ENCODE data around the gene GADD45GIP1. TPM values are rescaled to one million over a fixed set of nuclear protein-coding genes. Genes with fewer than 3 reads are reported as not detected.

The GADD45GIP1 gene
- total and polyA plus RNA-seq, 10 of the 15 experiments (the other 5 are each of a cell fraction or from before 2014, with no cell fraction given) = 5.1 to 136 (median 30.1) TPM

DNA sequence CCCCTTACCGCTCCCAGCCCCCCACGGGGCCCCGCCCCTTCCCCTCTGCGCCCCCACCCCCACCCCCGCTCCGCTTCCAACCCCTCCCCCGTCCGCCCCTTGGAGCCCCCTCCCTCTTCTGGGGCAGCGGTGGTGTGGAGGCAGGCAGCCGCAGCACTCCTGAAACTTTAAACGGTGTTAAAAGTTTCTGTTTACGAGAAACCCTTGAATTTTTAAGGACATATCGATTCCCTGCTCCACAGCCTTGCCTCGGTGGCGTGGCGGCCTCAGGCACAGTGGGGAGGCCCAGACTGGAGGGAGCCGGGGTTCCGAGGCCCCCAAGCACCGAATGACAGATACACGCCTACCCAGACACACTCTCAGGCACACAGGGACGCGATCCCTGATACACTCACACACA lies 33.4 kb upstream of the GADD45GIP1 start:
- ATAC-seq = no peak
- H2AFZ ChIP-seq (ENCODE audit: control insufficient read depth, low read depth, low read length) = no peak overlapping the region
- in situ Hi-C loops (cut with MboI) = no loop called here
- 51% methylated on average over 12 of the region's 22 CpGs for WGBS (ENCODE audit: insufficient coverage, insufficient replicate concordance, low lambda C conversion rate, missing lambda C conversion rate)
- DNase-seq (ENCODE audit: low read depth, low spot score) = no peak
- no peak overlapping the region for H3K27ac ChIP-seq (ENCODE audit: control insufficient read depth, insufficient read depth)
- ChIA-PET CTCF (no interaction called here), SMC1A (ENCODE audit: uncharacterized antibody, unreplicated experiment) (no interaction called here), POLR2A (no interaction called here), RAD21 (ENCODE audit: unreplicated experiment) (no interaction called here)
- no peak overlapping the region for H3K4me3 ChIP-seq
- intact Hi-C loops (cut with micrococcal nuclease; ENCODE audit: unreplicated experiment) = no loop called here
- no peak for TF ChIP-seq GABPA (IDR thresholded peaks at IDR 0.05; ENCODE audit: low read depth)
- no peak for TF ChIP-seq MTA3 (IDR thresholded peaks at IDR 0.05; ENCODE audit: borderline replicate concordance, low read length)
- no peak for TF ChIP-seq HCFC1 (IDR thresholded peaks at IDR 0.05; ENCODE audit: low read length)
- TF ChIP-seq CBX5 (IDR thresholded peaks at IDR 0.05; ENCODE audit: low read depth) = no peak
- H4K20me1 ChIP-seq (ENCODE audit: control insufficient read depth, insufficient read depth) = no peaks in the 10 kb centered on the region
- no peaks in the 10 kb centered on the region for H3K9me3 ChIP-seq (replicated peaks; ENCODE audit: control insufficient read depth, insufficient read depth, low read length)
- H3K9ac ChIP-seq (ENCODE audit: control insufficient read depth, insufficient read depth, low read length) = no peak overlapping the region
- BruUV-seq (replicated peaks) = no TSS peak
- no peaks in the 10 kb centered on the region for H3K4me1 ChIP-seq (ENCODE audit: control insufficient read depth, insufficient read depth, low read length)
- no peak for FAIRE-seq
- no peak overlapping the region for H3K4me2 ChIP-seq (ENCODE audit: control insufficient read depth, insufficient read depth)
- H3K36me3 ChIP-seq (ENCODE audit: control insufficient read depth in 2 of 2, insufficient read depth in 2 of 2, low read length in 1 of 2) = no peaks in the 10 kb centered on the region
- H3K79me2 ChIP-seq (ENCODE audit: control insufficient read depth, insufficient read depth, low read length) = no peaks in the 10 kb centered on the region
- peaks cover 4 to 6% of the 10 kb centered on the region in 2 experiments; a peak in 3 of 4 replicates for H3K27me3 ChIP-seq (replicated peaks in 1 of 2; ENCODE audit: control insufficient read depth in 2 of 2, insufficient read depth in 2 of 2, low read length in 1 of 2)

DNA sequence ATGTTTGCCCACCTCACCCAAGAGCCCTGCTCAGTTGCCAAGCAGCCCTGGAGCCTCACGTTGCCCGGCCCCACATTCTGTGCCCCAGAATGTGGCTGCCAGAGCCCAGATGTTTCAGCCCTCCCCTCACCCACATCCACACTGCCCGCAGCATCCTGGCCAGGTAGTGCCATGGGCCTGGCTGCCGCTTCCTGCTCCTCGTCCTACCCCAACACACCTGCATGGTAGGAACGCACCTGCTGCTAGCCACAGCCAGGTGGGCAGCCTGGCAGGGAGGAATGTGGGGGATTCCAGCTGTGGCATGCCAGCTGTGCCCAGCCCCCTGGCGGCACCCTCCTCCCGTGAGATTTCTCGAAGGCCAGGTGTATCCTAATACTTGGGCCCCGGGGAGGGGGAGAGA lies 30.8 kb upstream of the GADD45GIP1 start:
- ChIA-PET RAD21 (ENCODE audit: unreplicated experiment) (no interaction called here), SMC1A (ENCODE audit: uncharacterized antibody, unreplicated experiment) (no interaction called here), CTCF (no interaction called here), POLR2A (no interaction called here)
- Histone ChIP-seq H3K4me3 (no peak overlapping the region), H3K9me3 (replicated peaks; ENCODE audit: control insufficient read depth, insufficient read depth, low read length) (no peaks in the 10 kb centered on the region), H3K36me3 (ENCODE audit: control insufficient read depth in 2 of 2, insufficient read depth in 2 of 2, low read length in 1 of 2) (no peaks in the 10 kb centered on the region), H3K4me1 (ENCODE audit: control insufficient read depth, insufficient read depth, low read length) (no peaks in the 10 kb centered on the region; the same call in 1 of the 2 replicates), H3K4me2 (ENCODE audit: control insufficient read depth, insufficient read depth) (no peak overlapping the region), H4K20me1 (ENCODE audit: control insufficient read depth, insufficient read depth) (no peaks in the 10 kb centered on the region), H3K27me3 (replicated peaks in 1 of 2; ENCODE audit: control insufficient read depth in 2 of 2, insufficient read depth in 2 of 2, low read length in 1 of 2) (no peaks in the 10 kb centered on the region; a peak in 1 of 4 replicates), H3K27ac (ENCODE audit: control insufficient read depth, insufficient read depth) (no peak overlapping the region), H3K79me2 (ENCODE audit: control insufficient read depth, insufficient read depth, low read length) (no peaks in the 10 kb centered on the region), H2AFZ (ENCODE audit: control insufficient read depth, low read depth, low read length) (no peak overlapping the region), H3K9ac (ENCODE audit: control insufficient read depth, insufficient read depth, low read length) (no peak overlapping the region)
- intact Hi-C loops (cut with micrococcal nuclease; ENCODE audit: unreplicated experiment) = no loop called here
- FAIRE-seq (no peak), DNase-seq (ENCODE audit: low read depth, low spot score) (no peak), ATAC-seq (no peak)
- WGBS (ENCODE audit: insufficient coverage, insufficient replicate concordance, low lambda C conversion rate, missing lambda C conversion rate) = 2% methylated on average over 7 of the region's 10 CpGs
- BruUV-seq (replicated peaks) = no TSS peak
- in situ Hi-C loops (cut with MboI) = no loop called here
- TF ChIP-seq, protein P1, sequence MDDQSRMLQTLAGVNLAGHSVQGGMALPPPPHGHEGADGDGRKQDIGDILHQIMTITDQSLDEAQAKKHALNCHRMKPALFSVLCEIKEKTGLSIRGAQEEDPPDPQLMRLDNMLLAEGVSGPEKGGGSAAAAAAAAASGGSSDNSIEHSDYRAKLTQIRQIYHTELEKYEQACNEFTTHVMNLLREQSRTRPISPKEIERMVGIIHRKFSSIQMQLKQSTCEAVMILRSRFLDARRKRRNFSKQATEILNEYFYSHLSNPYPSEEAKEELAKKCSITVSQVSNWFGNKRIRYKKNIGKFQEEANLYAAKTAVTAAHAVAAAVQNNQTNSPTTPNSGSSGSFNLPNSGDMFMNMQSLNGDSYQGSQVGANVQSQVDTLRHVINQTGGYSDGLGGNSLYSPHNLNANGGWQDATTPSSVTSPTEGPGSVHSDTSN (IDR thresholded peaks at IDR 0.05; ENCODE audit: insufficient replicate concordance, low read depth, low read length) = no peak
- TF ChIP-seq, protein P2, sequence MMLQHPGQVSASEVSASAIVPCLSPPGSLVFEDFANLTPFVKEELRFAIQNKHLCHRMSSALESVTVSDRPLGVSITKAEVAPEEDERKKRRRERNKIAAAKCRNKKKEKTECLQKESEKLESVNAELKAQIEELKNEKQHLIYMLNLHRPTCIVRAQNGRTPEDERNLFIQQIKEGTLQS (IDR thresholded peaks at IDR 0.05; ENCODE audit: borderline replicate concordance, extremely low read depth, low read depth, low read length) = no peak
- no peak for TF ChIP-seq SMARCA5 (IDR thresholded peaks at IDR 0.05)
- TF ChIP-seq, protein P3, sequence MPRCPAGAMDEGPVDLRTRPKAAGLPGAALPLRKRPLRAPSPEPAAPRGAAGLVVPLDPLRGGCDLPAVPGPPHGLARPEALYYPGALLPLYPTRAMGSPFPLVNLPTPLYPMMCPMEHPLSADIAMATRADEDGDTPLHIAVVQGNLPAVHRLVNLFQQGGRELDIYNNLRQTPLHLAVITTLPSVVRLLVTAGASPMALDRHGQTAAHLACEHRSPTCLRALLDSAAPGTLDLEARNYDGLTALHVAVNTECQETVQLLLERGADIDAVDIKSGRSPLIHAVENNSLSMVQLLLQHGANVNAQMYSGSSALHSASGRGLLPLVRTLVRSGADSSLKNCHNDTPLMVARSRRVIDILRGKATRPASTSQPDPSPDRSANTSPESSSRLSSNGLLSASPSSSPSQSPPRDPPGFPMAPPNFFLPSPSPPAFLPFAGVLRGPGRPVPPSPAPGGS (IDR thresholded peaks at IDR 0.05; ENCODE audit: borderline replicate concordance, insufficient read depth, low read depth, low read length, poor library complexity, severe bottlenecking) = no peak
- no peak for TF ChIP-seq RAD51 (IDR thresholded peaks at IDR 0.05)
